ENCODE measurements around the gene SPG11. TPM values are rescaled to one million over a fixed set of nuclear protein-coding genes. Genes with fewer than 3 reads are reported as not detected.

SPG11 gene
- total and polyA plus RNA-seq, 9 of the 15 experiments (the other 6 are each of a cell fraction or from before 2014, with no cell fraction given), result 23.3 to 71.2 (median 45.6) TPM

- Histone ChIP-seq H3K9me3 (replicated peaks; ENCODE audit: control insufficient read depth, insufficient read depth, low read depth, low read length) (no peaks in the 10 kb centered on the region), H3K36me3 (ENCODE audit: control insufficient read depth, insufficient read depth, low read length) (peaks cover 57% of the 10 kb centered on the region), H4K20me1 (replicated peaks; ENCODE audit: control insufficient read depth, insufficient read depth, low read length) (no peaks in the 10 kb centered on the region), H3K4me1 (replicated peaks in 1 of 2; ENCODE audit: control insufficient read depth in 2 of 2, insufficient read depth in 2 of 2, low read length in 2 of 2) (no peaks in the 10 kb centered on the region), H3K4me2 (ENCODE audit: insufficient read depth, low read length) (no peak overlapping the region), H3K27me3 (ENCODE audit: control insufficient read depth in 2 of 2, insufficient read depth in 2 of 2, low read length in 2 of 2) (no peaks in the 10 kb centered on the region), H2AFZ (ENCODE audit: low read depth, low read length) (no peak overlapping the region), H3K9me1 (ENCODE audit: control insufficient read depth, insufficient read depth, low read length) (no peaks in the 10 kb centered on the region), H3K4me3 (no peak overlapping the region), H3K9ac (ENCODE audit: insufficient read depth in 1 of 2, low read depth in 2 of 2, low read length in 2 of 2) (no peak overlapping the region), H3K79me2 (ENCODE audit: control insufficient read depth, insufficient read depth, low read length) (no peaks in the 10 kb centered on the region), H3K27ac (ENCODE audit: extremely low read depth, low read depth, low read length) (no peak overlapping the region)
- no peak for TF ChIP-seq ZNF436 (CRISPR knock-in tag; IDR thresholded peaks at IDR 0.05)
- no peak for TF ChIP-seq CEBPZ (IDR thresholded peaks at IDR 0.05; ENCODE audit: borderline replicate concordance, low read depth, low read length)
- no peak for TF ChIP-seq MCM5 (IDR thresholded peaks at IDR 0.05; ENCODE audit: low read depth)
- no peak for TF ChIP-seq SMC3 (conservative IDR thresholded peaks at IDR 0.05; ENCODE audit: insufficient read depth, low read depth, low read length)
- no peak for TF ChIP-seq TFE3 (CRISPR knock-in tag; IDR thresholded peaks at IDR 0.05)
- no peak for TF ChIP-seq TRIM25 (IDR thresholded peaks at IDR 0.05; ENCODE audit: borderline replicate concordance)
- intact Hi-C loops (cut with micrococcal nuclease) (loop anchor here (5.0 kb wide), 1 partner anchor 272 kb away; no protein-coding TSS in a partner anchor), in situ Hi-C loops (cut with MboI) (loop anchor here (5.0 kb wide), 1 partner anchor 157 kb away; the partner anchor contains the start of gene TRIM69)
- no peak for FAIRE-seq
- BruUV-seq (replicated peaks), result no TSS peak
- no peak for ATAC-seq
- WGBS (ENCODE audit: insufficient coverage, low coverage, missing lambda C conversion rate), result 89% methylated on average over 2 of the region's 2 CpGs
- DNase-seq (ENCODE audit: extremely low read depth in 1 of 4, low spot score in 3 of 4), result no peak
- ChIA-PET CTCF (ENCODE audit: low intra/inter-chr PET ratio) (interaction anchor here (0.7 kb wide), 1 partner anchor 727 kb away, joined by 7 read pairs; no protein-coding TSS in a partner anchor), POLR2A (interaction anchor here (1.6 kb wide), 1 partner anchor 11 kb away, joined by 4 read pairs; no protein-coding TSS in a partner anchor)
Observed at GRCh38 chr15:44580105-44580504, 83.4 kb downstream of the SPG11 start.

All from K562 (cell line).